Neural crest cell (in vitro differentiated cells): ENCODE data around the gene CD28. TPM values are rescaled to one million over a fixed set of nuclear protein-coding genes. Genes with fewer than 3 reads are reported as not detected.

ENCODE experiments used
- DNase-seq: peaks from one replicate; pipeline ENCODE4 v3.0.0; 2021; ENCODE audit warnings: low read depth, mixed read lengths, low spot score
- H3K27ac Mint-ChIP-seq: one replicate; pipeline ENCODE4 v1.8.0; 2021; ENCODE audit warnings: mild to moderate bottlenecking, mixed read lengths; ENCODE audit not compliant: unreplicated experiment
- H3K27me3 Mint-ChIP-seq: 2 replicates; pipeline ENCODE4 v1.8.0; 2021; ENCODE audit warnings: low read depth, mild to moderate bottlenecking, mixed read lengths
- H3K36me3 Mint-ChIP-seq: 2 replicates; pipeline ENCODE4 v1.8.0; 2021; ENCODE audit warnings: low read depth, mild to moderate bottlenecking, mixed read lengths
- H3K4me1 Mint-ChIP-seq: 2 replicates; pipeline ENCODE4 v1.8.0; 2021; ENCODE audit warnings: mixed read lengths
- H3K4me3 Mint-ChIP-seq: one replicate; pipeline ENCODE4 v1.8.0; 2021; ENCODE audit warnings: mild to moderate bottlenecking, mixed read lengths
- H3K9me3 Mint-ChIP-seq: 2 replicates; pipeline ENCODE4 v1.8.0; 2021; ENCODE audit warnings: mixed read lengths
- total RNA-seq: library from RNA; stranded (reverse); gene quantifications from 2 replicates; pipeline ENCODE4 v1.2.1, GENCODE V29; 2021
- TF ChIP-seq, protein P1 (sequence below): fragments of 200-600 bp; sonication (generic); conservative IDR thresholded peaks from 2 replicates; pipeline ENCODE4 v1.5.0; 2021; ENCODE audit warnings: antibody characterized with exemption, mild to moderate bottlenecking

The CD28 gene
- total RNA-seq, 1 donor from 2014 or later, result not detected

DNA sequence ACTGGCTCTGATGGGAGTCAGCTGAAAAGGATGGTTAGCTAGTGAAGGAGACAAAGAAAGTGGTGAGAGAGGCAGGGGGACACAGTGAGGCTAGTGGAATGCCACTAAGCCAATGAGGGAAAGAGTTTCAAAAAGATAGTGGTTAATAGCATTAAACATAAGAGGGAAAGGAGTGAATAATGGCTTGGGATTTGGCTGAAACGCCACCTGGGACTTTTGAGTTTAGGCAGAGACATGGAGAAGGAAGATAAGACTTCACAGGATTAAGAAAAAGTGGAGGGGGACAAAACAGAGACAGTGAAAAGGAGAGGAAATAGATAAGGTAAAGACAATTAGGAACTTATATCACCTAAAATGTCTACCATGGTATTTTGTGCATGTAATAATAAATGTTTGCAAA, 6.9 kb downstream of the CD28 start:
- Mint-ChIP-seq H3K4me3 (no peak overlapping the region), H3K36me3 (no peaks in the 10 kb centered on the region), H3K27ac (no peak overlapping the region), H3K27me3 (no peaks in the 10 kb centered on the region), H3K9me3 (no peaks in the 10 kb centered on the region), H3K4me1 (peaks cover 19% of the 10 kb centered on the region)
- no peak for DNase-seq
- TF ChIP-seq, protein P1, sequence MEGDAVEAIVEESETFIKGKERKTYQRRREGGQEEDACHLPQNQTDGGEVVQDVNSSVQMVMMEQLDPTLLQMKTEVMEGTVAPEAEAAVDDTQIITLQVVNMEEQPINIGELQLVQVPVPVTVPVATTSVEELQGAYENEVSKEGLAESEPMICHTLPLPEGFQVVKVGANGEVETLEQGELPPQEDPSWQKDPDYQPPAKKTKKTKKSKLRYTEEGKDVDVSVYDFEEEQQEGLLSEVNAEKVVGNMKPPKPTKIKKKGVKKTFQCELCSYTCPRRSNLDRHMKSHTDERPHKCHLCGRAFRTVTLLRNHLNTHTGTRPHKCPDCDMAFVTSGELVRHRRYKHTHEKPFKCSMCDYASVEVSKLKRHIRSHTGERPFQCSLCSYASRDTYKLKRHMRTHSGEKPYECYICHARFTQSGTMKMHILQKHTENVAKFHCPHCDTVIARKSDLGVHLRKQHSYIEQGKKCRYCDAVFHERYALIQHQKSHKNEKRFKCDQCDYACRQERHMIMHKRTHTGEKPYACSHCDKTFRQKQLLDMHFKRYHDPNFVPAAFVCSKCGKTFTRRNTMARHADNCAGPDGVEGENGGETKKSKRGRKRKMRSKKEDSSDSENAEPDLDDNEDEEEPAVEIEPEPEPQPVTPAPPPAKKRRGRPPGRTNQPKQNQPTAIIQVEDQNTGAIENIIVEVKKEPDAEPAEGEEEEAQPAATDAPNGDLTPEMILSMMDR, result no peak

DNA sequence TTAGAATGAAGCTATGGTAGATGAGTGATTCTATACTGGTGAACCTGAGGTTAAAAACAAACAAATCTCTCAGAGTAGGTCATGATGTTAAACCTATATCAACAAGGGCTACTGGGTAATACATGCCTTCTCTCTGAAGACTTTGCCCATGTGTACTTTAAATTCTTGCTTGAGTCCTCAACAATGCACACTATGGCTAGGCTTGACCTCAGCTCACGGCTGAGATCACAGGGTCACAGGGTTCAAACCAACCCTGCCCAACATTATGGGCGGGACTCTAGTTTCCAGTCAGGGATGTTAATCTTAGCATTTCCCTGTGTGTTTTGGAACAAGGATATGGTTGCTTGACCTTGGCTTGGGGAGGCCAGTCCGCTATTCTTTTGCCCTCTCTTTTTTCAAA, 7.7 kb downstream of the CD28 start:
- Mint-ChIP-seq H3K9me3 (no peaks in the 10 kb centered on the region), H3K4me3 (no peak overlapping the region), H3K27me3 (no peaks in the 10 kb centered on the region), H3K27ac (no peak overlapping the region), H3K36me3 (no peaks in the 10 kb centered on the region), H3K4me1 (peaks cover 19% of the 10 kb centered on the region)
- no peak for DNase-seq
- TF ChIP-seq, protein P1, result no peak

GRCh38 chr2:203715744-203716143, 9.3 kb downstream of the CD28 start:
- no peak for DNase-seq
- Mint-ChIP-seq H3K4me3 (no peak overlapping the region), H3K4me1 (peaks cover 14% of the 10 kb centered on the region), H3K27me3 (no peaks in the 10 kb centered on the region), H3K9me3 (no peaks in the 10 kb centered on the region), H3K27ac (peak overlapping the region; percentile 10), H3K36me3 (no peaks in the 10 kb centered on the region)
- TF ChIP-seq, protein P1, result no peak

DNA sequence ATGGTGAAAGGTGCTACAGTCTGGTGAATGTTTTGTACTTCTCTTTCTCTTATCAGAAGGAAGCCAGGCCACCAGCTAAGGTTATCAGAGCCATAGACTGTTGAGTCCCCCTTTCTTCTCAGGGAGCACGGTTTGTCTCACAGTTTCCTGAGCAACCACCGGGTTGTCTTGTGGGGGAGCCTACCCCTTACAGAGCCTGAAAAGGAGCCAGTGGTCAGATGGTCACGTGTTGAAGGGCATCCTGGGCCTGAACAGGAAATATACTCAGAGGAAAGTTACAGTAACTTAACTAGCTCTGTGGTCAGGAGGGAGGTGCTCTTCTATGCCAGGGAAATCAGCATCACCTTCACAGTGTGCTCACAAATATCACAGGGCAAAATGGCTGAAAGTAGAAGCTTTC, 11.6 kb downstream of the CD28 start:
- DNase-seq, result no peak
- Mint-ChIP-seq H3K9me3 (no peaks in the 10 kb centered on the region), H3K4me3 (no peak overlapping the region), H3K4me1 (peaks cover 16% of the 10 kb centered on the region), H3K36me3 (no peaks in the 10 kb centered on the region), H3K27me3 (peaks cover 5% of the 10 kb centered on the region), H3K27ac (no peak overlapping the region)
- TF ChIP-seq, protein P1, result no peak

GRCh38 chr2:203719456-203720410, 13.3 kb downstream of the CD28 start:
- Mint-ChIP-seq H3K36me3 (no peaks in the 10 kb centered on the region), H3K9me3 (peaks cover 6% of the 10 kb centered on the region), H3K27ac (no peak overlapping the region), H3K4me1 (peaks cover 5% of the 10 kb centered on the region), H3K27me3 (peaks cover 5% of the 10 kb centered on the region), H3K4me3 (no peak overlapping the region)
- TF ChIP-seq, protein P1, result no peak
- no peak for DNase-seq
